Activated naive CD4-positive, alpha-beta T cell treated with anti-CD3 and anti-CD28 coated beads, Interleukin-2, amount 10 ng/mL, durations not matched to agents 7 days and 5 days (primary cell): ENCODE data around the gene TRIM24.
A peak's percentile ranks its signal among the peaks of the same experiment; 100 is the strongest.

Experiments
- CTCF ChIA-PET: fragments of 350-600 bp; sonication (Branson Sonifier 250); formaldehyde crosslinking; loops from one replicate; lab custom pipeline; 2021; ENCODE audit warnings: antibody characterized with exemption; lab: Charles Lee
- DNase-seq: peaks from one replicate; pipeline ENCODE4 v3.0.0-alpha.2; 2020
- H3K27ac Mint-ChIP-seq: one replicate; pipeline ENCODE4 v1.8.0; 2021; ENCODE audit warnings: mild to moderate bottlenecking, moderate library complexity, mixed read lengths
- H3K27me3 Mint-ChIP-seq: one replicate; pipeline ENCODE4 v1.8.0; 2021; ENCODE audit warnings: mild to moderate bottlenecking, mixed read lengths
- H3K36me3 Mint-ChIP-seq: one replicate; pipeline ENCODE4 v1.8.0; 2021; ENCODE audit warnings: mixed read lengths
- H3K4me1 Mint-ChIP-seq: one replicate; pipeline ENCODE4 v1.8.0; 2021; ENCODE audit warnings: mixed read lengths
- H3K4me3 Mint-ChIP-seq: one replicate; pipeline ENCODE4 v1.8.0; 2021; ENCODE audit warnings: mild to moderate bottlenecking, moderate library complexity, mixed read lengths
- H3K9me3 Mint-ChIP-seq: one replicate; pipeline ENCODE4 v1.8.0; 2021; ENCODE audit warnings: mixed read lengths

TRIM24 gene

DNA sequence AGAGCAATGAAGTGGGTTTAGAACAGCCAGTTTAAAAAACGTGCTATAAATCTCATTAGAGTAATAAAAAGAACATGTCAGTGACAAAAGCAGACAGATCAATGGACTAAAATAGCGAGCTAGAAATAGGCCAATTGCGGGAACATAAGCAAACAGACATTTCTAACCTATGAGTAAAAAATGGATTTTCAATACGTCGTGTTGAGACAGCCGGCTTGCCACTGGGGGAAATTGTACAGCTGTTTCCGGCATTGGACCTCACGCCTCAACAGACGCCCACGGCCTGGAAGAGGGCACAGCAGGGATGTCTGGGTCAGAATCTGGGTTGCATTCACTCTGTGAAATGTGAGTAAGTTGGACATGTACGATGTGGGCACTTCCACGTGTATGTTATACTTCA, 148.2 kb downstream of the TRIM24 start:
- Mint-ChIP-seq H3K4me3 (no peak overlapping the region), H3K36me3 (peaks cover under 1% of the 10 kb centered on the region), H3K27ac (no peak overlapping the region), H3K9me3 (peaks cover 2% of the 10 kb centered on the region), H3K27me3 (no peaks in the 10 kb centered on the region), H3K4me1 (peaks cover 3% of the 10 kb centered on the region)
- CTCF ChIA-PET = no interaction called here
- no peak for DNase-seq

DNA sequence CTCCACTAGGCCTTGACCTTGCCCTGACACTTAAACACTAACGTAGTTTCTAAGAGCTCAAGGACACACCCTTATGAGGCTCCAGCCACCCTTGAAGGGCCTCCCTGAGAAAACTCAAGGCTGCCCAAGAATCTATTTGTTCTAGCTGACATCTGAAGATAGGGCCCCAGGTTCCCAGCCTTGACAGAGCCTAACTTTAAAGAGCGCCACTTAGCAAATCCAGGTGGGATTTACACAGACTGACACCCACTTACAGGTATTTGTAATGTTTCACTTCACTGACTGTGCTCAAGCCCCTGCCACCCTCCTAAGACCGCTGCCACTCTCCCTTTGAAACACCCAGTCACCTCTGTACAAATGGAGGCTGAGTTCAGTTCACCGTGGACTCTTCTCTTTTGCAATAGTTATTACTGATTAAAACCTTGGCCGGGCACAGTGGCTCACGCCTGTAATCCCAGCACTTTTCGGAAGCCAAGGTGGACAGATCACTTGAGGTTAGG, 150.7 kb downstream of the TRIM24 start:
- no peak for DNase-seq
- Mint-ChIP-seq H3K9me3 (peaks cover 2% of the 10 kb centered on the region), H3K4me1 (peaks cover 3% of the 10 kb centered on the region), H3K4me3 (no peak overlapping the region), H3K36me3 (peaks cover 2% of the 10 kb centered on the region), H3K27ac (no peak overlapping the region), H3K27me3 (no peaks in the 10 kb centered on the region)
- CTCF ChIA-PET = no interaction called here

DNA sequence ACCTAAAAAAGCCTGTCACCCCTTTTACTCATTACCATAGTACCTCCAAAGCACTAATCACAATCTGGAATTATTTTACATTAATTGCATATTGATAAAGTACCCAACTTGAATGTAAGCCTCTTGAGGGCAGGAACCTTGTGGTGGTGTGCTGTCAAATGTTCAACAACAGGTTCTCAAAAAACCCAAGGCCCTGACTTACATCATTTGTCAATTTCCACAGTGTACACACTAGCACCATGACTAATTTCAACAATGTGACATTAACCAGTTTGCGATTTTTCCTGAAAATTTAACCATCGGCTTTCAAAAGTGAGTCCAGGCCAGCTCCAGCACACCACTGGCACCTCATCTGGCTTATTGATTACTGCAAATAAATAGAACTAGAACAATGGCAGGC, 153.6 kb downstream of the TRIM24 start:
- Mint-ChIP-seq H3K9me3 (no peaks in the 10 kb centered on the region), H3K36me3 (peaks cover 2% of the 10 kb centered on the region), H3K4me1 (peaks cover 6% of the 10 kb centered on the region), H3K4me3 (no peak overlapping the region), H3K27me3 (no peaks in the 10 kb centered on the region), H3K27ac (no peak overlapping the region)
- no peak for DNase-seq
- CTCF ChIA-PET = no interaction called here

DNA sequence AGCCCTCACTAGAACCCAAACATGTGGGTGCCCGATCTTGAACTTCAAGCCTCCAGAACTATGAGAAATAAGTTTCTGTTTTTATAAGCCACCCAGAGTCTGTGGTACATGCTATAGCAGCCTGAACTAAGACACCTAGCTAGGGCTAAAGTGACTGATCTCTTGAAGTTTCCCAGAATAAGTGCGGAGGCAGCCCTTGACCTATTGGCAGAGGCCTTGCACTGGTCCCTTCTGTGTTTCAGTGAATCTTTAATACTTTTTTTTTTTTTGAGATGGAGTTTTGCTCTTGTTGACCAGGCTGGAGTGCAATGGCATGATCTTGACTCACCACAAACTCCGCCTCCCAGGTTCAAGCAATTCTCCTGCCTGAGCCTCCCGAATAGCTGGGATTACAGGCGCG, 156.0 kb downstream of the TRIM24 start:
- H3K4me3 Mint-ChIP-seq = no peak overlapping the region
- H3K36me3 Mint-ChIP-seq = peaks cover 2% of the 10 kb centered on the region
- H3K27ac Mint-ChIP-seq = no peak overlapping the region
- CTCF ChIA-PET = interaction anchor here (0.8 kb wide), 1 partner anchor 123 kb away, joined by 3 read pairs; no protein-coding TSS in a partner anchor
- no peaks in the 10 kb centered on the region for H3K9me3 Mint-ChIP-seq
- no peaks in the 10 kb centered on the region for H3K27me3 Mint-ChIP-seq
- peaks cover 6% of the 10 kb centered on the region for H3K4me1 Mint-ChIP-seq
- DNase-seq = no peak

DNA sequence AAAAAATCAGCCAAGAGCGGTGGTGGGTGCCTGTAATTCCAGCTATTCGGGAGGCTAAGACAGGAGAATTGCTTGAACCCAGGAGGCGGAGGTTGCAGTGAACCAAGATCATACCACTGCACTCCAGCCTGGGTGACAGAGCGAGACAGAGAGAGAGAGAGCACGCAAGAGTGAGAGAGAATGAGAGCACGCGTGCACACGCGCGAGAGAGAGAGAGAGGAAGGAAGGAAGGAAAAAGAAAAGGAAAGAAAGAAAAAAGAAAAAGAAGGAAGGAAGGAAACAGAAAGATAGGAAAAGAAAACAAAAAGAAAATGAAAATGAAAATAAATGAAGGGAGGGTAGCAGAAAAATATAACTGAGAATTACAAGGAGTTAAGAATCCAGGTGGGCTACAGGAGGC, 158.4 kb downstream of the TRIM24 start:
- no peaks in the 10 kb centered on the region for H3K9me3 Mint-ChIP-seq
- no peaks in the 10 kb centered on the region for H3K27me3 Mint-ChIP-seq
- DNase-seq = no peak
- no peak overlapping the region for H3K27ac Mint-ChIP-seq
- no peaks in the 10 kb centered on the region for H3K36me3 Mint-ChIP-seq
- CTCF ChIA-PET = no interaction called here
- peaks cover 6% of the 10 kb centered on the region for H3K4me1 Mint-ChIP-seq
- no peak overlapping the region for H3K4me3 Mint-ChIP-seq

DNA sequence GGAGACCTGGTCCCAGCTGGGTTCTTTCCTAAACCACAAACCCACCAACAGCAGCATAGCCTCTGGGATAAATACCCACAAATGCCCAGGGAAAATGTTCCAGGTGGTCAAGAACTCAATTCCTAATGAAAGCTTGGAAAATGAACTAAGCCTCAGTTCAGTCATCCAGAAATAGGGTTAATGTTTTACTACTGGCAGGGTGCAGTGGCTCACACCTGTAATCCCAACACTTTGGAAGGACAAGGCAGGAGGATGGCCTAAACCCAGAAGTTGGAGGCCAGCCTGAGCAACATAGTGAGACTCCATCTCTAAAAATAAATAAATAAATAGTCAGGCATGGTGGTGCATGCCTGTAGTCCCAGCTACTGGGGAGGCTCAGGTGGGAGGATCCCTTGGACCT, 158.9 kb downstream of the TRIM24 start:
- no peaks in the 10 kb centered on the region for H3K36me3 Mint-ChIP-seq
- CTCF ChIA-PET = no interaction called here
- H3K27ac Mint-ChIP-seq = no peak overlapping the region
- H3K27me3 Mint-ChIP-seq = no peaks in the 10 kb centered on the region
- peaks cover 6% of the 10 kb centered on the region for H3K4me1 Mint-ChIP-seq
- H3K4me3 Mint-ChIP-seq = no peak overlapping the region
- H3K9me3 Mint-ChIP-seq = no peaks in the 10 kb centered on the region
- DNase-seq = no peak

DNA sequence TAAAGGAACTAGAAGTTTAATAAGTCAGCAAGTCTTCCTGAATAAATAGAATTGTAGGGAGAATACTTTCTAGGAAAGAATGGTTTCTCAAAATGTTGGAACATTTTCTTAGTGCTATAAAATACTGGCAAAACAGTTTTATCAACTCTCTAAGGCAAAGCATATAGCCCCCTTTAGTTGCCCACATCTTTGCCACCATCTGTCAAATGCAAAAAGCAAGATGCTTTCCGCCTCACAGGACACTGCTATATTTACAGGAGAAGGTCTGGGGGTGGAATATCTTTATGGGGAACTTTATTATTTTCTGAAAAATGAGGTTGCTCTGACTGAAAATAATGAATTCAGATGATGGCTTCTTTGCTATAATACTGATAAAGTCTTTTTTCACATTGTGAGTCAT, 162.8 kb downstream of the TRIM24 start:
- Mint-ChIP-seq H3K36me3 (peaks cover 4% of the 10 kb centered on the region), H3K27me3 (no peaks in the 10 kb centered on the region), H3K4me3 (no peak overlapping the region), H3K4me1 (peaks cover 39% of the 10 kb centered on the region), H3K9me3 (no peaks in the 10 kb centered on the region), H3K27ac (no peak overlapping the region)
- CTCF ChIA-PET = no interaction called here
- DNase-seq = no peak

DNA sequence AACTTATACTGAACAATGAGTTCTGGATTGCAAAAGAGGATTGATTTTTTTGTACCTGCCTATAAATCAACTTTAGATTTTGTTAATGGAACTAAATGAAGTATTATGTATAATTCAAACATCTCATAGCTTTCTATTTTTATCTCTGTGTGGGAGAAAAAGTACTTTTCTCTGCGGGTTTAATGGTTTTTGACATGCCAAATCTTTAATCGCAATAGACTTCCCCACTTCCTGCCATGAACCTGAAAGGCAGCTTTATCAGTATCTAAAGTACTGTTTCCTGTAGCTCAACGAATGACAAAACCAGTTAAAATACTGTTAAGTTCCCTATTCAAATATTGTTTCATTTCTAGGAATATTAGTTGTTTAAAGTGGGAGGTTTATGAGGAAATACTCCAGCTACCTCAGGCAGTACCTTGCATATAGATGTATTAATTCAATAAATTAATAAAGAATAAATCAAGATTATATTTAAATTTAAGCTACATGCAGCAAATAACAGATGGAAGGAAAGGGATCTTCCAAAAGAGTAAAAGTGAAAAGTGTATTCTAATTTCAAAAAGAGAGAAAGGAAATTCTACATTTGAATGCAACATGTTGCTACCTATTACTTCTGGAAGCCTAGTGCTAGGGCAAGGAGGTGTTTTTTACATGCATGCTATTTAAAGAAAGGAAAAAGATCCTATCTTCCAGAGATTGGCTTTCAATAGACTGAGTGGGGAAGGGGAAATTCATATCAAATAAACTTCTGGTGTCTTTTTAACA, 165.2 kb downstream of the TRIM24 start:
- Mint-ChIP-seq H3K27me3 (peaks cover 4% of the 10 kb centered on the region), H3K27ac (peak overlapping the region; percentile 96), H3K4me3 (peak overlapping the region; percentile 51), H3K4me1 (peaks cover 42% of the 10 kb centered on the region), H3K36me3 (peaks cover 4% of the 10 kb centered on the region), H3K9me3 (no peaks in the 10 kb centered on the region)
- peak; percentile 24 for DNase-seq
- CTCF ChIA-PET = interaction anchor here (1.0 kb wide), 1 partner anchor 1033 kb away, joined by 3 read pairs; no protein-coding TSS in a partner anchor

DNA sequence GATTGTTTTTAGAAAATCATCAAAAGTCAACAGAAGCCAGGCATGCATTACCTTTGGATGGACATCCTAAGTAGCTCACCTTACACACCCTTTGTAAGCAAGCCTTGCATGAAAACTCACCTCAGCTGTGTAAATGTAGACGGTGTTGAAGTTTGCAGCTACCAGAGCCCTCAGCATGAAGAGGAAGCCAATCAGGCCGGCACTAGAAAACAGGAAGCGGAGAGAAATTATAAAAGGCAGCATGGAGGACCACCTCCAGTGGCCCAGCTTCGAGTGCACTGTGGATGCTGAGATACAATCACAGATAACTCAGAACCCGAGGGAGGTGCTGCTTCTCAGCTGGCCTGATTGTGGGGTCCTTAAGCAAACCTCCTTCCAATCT, 165.8 kb downstream of the TRIM24 start:
- Mint-ChIP-seq H3K27ac (peak overlapping the region; percentile 96), H3K9me3 (no peaks in the 10 kb centered on the region), H3K4me1 (peaks cover 43% of the 10 kb centered on the region), H3K27me3 (peaks cover 4% of the 10 kb centered on the region), H3K4me3 (peak overlapping the region; percentile 46), H3K36me3 (peaks cover 4% of the 10 kb centered on the region)
- CTCF ChIA-PET = no interaction called here
- DNase-seq = peak; percentile 51

DNA sequence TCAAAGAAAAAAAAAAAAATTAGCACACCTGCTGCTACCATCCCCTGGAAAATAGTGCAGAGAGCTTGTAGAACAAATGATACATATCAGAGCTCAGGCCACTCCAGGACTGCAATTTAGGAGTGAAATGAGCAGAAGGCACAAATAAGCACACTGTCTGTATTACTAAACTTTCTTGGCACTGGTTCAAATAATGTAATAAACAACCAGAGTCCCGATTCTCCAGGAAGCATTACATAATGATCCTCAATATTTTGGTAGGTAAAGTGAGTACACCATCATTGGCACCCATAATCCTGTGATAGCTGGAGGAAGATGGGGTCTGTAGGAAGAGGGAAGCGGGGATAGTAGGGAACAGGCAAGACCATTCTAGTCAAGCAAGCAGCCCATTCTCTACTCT, 166.8 kb downstream of the TRIM24 start:
- Mint-ChIP-seq H3K4me1 (peaks cover 43% of the 10 kb centered on the region), H3K4me3 (no peak overlapping the region), H3K27me3 (peaks cover 8% of the 10 kb centered on the region), H3K27ac (peak overlapping the region; percentile 96), H3K9me3 (no peaks in the 10 kb centered on the region), H3K36me3 (peaks cover 4% of the 10 kb centered on the region)
- CTCF ChIA-PET = interaction anchor here (0.6 kb wide), 1 partner anchor 1021 kb away, joined by 3 read pairs; no protein-coding TSS in a partner anchor
- no peak for DNase-seq

DNA sequence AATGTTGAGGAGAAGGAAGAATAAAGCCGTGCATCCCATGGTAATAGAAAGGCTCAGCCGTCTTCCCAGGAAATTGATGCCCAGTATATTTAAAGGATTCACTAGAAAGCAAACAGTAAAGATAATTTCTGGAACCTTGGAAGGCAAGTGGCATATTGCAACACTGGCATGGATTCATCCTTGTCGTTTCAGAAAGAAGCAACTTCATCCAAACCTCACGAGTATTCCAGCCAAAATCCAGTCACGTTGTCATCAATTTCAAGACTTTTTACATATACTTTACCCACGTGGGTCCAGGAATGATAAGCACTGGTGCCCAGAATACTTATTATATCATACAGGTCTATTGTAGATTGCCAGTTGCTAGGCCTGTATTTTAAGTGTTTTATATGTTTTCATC, 167.3 kb downstream of the TRIM24 start:
- Mint-ChIP-seq H3K27ac (no peak overlapping the region), H3K4me1 (peaks cover 43% of the 10 kb centered on the region), H3K4me3 (no peak overlapping the region), H3K9me3 (no peaks in the 10 kb centered on the region), H3K36me3 (peaks cover 4% of the 10 kb centered on the region), H3K27me3 (peaks cover 12% of the 10 kb centered on the region)
- no peak for DNase-seq
- CTCF ChIA-PET = interaction anchor here (0.6 kb wide), 1 partner anchor 1021 kb away, joined by 3 read pairs; no protein-coding TSS in a partner anchor

DNA sequence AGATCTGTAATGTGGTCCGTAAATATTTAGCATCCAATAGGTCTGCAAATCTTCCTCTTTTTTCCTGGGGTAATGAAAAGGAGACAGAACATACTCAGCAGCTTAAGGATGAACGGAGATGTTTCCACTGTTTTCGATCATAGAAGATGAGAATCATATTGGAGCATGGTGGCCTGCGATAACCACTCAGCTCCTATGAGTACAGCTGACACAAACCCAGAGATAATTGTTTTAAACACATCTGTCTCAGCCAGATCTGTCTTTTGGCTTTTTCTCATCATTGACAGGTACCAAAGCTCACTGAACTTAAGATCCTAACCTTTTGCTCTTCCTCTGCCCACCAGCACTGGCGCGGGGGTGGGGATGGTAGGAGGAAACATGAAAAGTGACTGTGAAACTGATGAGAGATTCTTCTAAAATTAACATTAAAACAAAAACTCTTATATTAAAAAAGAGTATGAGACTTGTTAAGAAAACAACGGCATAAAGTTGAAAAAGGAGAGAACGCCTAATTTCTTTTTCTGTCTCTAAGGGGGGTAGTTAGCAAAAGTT, 170.1 kb downstream of the TRIM24 start:
- Mint-ChIP-seq H3K27ac (no peak overlapping the region), H3K9me3 (no peaks in the 10 kb centered on the region), H3K36me3 (peaks cover 4% of the 10 kb centered on the region), H3K4me3 (no peak overlapping the region), H3K27me3 (peaks cover 15% of the 10 kb centered on the region), H3K4me1 (peaks cover 30% of the 10 kb centered on the region)
- CTCF ChIA-PET = no interaction called here
- no peak for DNase-seq

DNA sequence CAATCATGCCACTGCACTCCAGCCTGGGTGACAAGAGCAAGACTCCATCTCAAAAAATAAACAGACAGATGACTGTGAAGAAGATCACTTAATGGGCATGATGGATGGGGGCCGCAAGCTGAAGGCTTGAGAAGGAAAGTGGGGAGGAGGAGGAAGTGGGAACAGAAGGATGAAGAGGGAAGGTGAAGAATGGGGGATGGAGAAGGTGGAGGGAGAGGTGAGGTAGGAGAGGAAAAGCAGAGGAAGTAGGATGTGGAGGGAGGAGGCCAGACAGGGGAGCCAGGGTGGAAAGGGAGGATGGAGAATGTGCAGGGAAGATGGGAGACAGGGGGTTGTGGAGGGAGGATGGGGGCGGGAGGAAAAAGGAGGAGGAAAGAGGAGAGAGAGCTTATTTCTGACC, 172.3 kb downstream of the TRIM24 start:
- no peak for DNase-seq
- H3K36me3 Mint-ChIP-seq = no peaks in the 10 kb centered on the region
- CTCF ChIA-PET = no interaction called here
- H3K4me1 Mint-ChIP-seq = peaks cover 10% of the 10 kb centered on the region
- no peak overlapping the region for H3K4me3 Mint-ChIP-seq
- peaks cover 15% of the 10 kb centered on the region for H3K27me3 Mint-ChIP-seq
- H3K27ac Mint-ChIP-seq = no peak overlapping the region
- no peaks in the 10 kb centered on the region for H3K9me3 Mint-ChIP-seq

DNA sequence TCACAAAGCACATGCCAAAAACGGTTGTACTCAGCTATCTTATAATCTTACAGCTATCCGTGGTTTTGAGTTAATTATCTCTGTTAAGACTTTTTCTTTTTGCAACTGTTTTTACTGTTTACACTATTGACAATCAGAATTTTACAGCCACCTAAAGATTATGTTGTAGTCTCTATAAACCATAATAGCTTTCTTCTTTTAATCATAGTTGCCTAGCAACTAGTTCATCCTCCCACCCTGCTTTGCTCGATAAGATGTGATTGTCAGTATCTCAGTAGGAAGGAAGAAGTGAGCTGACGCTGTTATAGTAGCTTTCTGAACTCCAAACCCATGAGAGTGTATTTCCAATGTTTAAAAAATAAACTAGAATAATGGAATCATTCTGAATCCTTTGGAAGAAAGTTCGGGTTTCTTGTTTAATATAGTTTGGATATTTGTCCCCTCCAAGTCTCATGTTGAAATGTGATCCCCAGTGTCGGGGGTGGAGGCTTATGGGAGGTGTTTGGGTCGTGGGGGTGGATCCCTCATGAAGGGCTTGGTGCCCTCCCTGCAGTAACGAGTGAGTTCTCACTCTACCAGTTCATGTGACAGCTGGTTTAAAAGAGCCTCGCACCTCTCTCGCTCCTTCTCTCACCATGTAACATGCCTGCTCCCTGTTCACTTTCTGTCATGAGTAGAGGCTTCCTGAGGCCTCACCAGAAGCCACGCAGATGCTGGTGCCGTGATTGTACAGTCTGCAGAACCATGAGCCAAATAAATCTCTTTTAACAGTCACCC, 173.0 kb downstream of the TRIM24 start:
- CTCF ChIA-PET = interaction anchor here (0.7 kb wide), 1 partner anchor 516 kb away, joined by 3 read pairs; no protein-coding TSS in a partner anchor
- Mint-ChIP-seq H3K4me3 (no peak overlapping the region), H3K27ac (no peak overlapping the region), H3K27me3 (peaks cover 14% of the 10 kb centered on the region), H3K4me1 (peaks cover 10% of the 10 kb centered on the region), H3K36me3 (no peaks in the 10 kb centered on the region), H3K9me3 (no peaks in the 10 kb centered on the region)
- no peak for DNase-seq
